Measurements from ENCODE around the gene SF3B1. TPM values are rescaled to one million over a fixed set of nuclear protein-coding genes. Genes with fewer than 3 reads are reported as not detected.
"Not testable (repeated sequence)": the region's sequence is repeated elsewhere in the genome, so short reads cannot be mapped to it uniquely, and the experiment has no call there.

Gene SF3B1
- total RNA-seq, 2 experiments from 2014 or later, result 235 to 248 TPM

DNA sequence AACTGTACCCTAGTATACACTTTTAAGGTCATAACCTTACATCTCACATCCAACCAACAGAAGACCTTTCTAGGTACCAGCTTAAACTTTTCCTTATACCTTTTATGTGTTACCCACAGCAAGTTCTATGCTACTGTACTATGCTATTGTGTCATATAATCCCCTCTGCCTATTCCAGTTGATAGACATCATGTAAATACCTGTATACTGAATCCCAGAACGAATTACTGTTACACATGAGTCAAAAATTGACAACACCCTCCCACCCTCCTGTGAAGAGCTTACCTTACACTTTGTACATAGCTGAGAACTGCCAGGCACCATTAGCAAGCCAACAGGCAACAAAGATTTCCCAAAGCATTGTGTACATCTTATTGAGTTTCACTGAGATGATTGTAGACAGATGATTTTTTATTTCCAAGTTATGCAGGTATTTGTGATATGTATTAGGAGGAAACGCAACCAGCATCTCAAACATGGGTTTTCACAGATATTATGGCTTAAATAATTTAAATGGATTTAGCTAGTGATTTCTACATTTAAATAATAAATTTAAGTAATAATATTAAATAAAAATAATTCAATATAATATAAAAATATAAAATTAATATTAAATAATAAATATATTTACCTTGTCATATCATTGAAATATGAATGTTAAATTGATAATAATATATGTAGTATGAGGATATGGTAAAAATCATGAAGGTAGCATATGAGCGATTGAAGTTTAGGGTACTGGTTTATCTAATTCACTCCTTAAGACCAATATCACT lies 81.2 kb downstream of the SF3B1 start:
- H3K4me1 Mint-ChIP-seq (ENCODE audit: low read depth), result peaks cover 21% of the 10 kb centered on the region
- H3K36me3 Mint-ChIP-seq (ENCODE audit: low read depth), result no peaks in the 10 kb centered on the region
- no peak for DNase-seq
- CTCF ChIA-PET, result interaction anchor here (0.7 kb wide), 1 partner anchor 11 kb away, joined by 4 read pairs; no protein-coding TSS in a partner anchor
- intact Hi-C loops (cut with micrococcal nuclease), result no loop called here
- H3K27me3 Mint-ChIP-seq (ENCODE audit: low read depth), result no peaks in the 10 kb centered on the region
- no peaks in the 10 kb centered on the region for H3K9me3 Mint-ChIP-seq
- no peak overlapping the region for H3K4me3 Mint-ChIP-seq
- no peak overlapping the region for H3K27ac Mint-ChIP-seq

DNA sequence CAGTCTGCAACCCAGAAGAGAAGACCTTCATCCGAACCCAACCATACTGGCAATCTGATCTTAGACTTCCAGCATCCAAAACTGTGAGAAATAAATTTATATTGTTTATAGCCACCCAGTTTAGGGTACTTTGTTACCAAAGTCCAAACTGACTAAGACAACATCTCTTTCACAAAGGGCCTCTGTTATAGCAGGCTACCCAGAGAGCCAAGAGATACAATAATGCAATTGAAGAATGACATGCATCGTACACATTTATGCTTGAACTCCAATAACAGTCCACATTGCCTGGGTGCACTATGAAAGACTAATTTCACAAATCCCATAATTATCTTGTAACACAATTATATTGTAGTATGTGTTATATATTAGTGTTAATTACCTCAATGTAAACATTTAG lies 85.1 kb downstream of the SF3B1 start:
- H3K27ac Mint-ChIP-seq, result no peak overlapping the region
- no peak for DNase-seq
- H3K4me3 Mint-ChIP-seq, result no peak overlapping the region
- peaks cover 8% of the 10 kb centered on the region for H3K4me1 Mint-ChIP-seq (ENCODE audit: low read depth)
- no peaks in the 10 kb centered on the region for H3K27me3 Mint-ChIP-seq (ENCODE audit: low read depth)
- CTCF ChIA-PET, result interaction anchor here (0.6 kb wide), 2 partner anchors 10 to 236 kb away, joined by 3 to 4 read pairs; no protein-coding TSS in a partner anchor
- no peaks in the 10 kb centered on the region for H3K36me3 Mint-ChIP-seq (ENCODE audit: low read depth)
- intact Hi-C loops (cut with micrococcal nuclease), result no loop called here
- H3K9me3 Mint-ChIP-seq, result no peaks in the 10 kb centered on the region

DNA sequence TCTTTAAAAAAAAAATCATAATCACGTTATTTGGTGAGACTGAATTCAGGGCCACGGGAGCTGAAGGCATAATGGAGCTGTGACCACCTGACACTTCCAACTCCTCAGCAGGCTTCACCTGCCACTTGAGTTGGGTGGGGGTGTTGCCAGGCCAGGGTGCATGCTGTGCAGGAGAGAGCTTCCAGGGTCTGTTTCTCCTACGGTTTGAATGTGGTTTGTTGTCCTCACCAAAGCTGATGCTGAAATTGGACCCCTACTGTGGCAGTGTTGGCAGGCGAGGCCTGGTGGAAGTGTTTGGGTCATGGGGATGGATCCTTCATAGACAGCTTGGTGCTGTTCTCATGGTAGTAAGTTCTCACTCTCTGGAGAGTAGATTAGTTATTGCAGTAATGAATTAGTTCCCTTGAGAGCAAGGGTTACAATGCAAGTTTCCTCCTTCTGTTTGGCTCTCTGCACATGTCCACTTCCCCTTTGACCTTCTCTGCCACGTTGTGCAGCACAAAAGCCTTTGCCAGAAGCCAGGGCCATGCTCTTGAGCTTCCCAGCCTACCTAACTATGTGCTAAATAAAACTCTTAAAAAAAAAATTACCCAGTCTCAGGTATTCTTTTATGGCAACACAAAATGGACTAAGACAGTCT lies 86.0 kb downstream of the SF3B1 start:
- intact Hi-C loops (cut with micrococcal nuclease), result no loop called here
- Mint-ChIP-seq H3K9me3 (no peaks in the 10 kb centered on the region), H3K4me3 (no peak overlapping the region), H3K27ac (no peak overlapping the region), H3K4me1 (ENCODE audit: low read depth) (peaks cover 8% of the 10 kb centered on the region), H3K27me3 (ENCODE audit: low read depth) (no peaks in the 10 kb centered on the region), H3K36me3 (ENCODE audit: low read depth) (no peaks in the 10 kb centered on the region)
- CTCF ChIA-PET, result interaction anchor here (0.9 kb wide), 1 partner anchor 10 kb away, joined by 6 read pairs; no protein-coding TSS in a partner anchor
- DNase-seq, result no peak

DNA sequence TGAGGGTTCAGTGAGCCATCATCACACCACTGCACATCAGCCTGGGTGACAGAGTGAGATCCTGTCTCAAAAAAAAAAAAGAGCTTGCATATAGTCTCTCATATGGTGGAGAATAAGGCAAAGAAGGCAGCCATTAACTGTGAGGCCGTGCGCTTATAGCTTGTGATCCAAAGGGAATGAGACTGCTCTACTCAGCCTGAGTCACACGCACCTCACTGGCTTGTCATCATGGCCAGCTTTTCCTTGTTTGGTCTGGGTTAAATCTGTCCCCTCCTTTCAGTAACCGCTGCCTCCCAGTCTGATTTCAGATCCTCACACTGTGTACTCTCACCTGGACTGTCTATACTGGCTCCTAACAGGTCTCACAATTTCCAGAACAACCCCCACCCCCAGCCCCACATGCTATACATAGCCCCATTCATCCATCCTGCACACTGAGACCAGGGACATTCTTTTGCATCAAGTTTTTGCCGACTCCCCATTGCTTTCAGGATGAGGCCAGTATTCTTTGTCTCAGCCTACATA lies 88.9 kb downstream of the SF3B1 start:
- intact Hi-C loops (cut with micrococcal nuclease), result no loop called here
- Mint-ChIP-seq H3K27ac (no peak overlapping the region), H3K4me3 (no peak overlapping the region), H3K27me3 (ENCODE audit: low read depth) (no peaks in the 10 kb centered on the region), H3K36me3 (ENCODE audit: low read depth) (no peaks in the 10 kb centered on the region), H3K9me3 (no peaks in the 10 kb centered on the region), H3K4me1 (ENCODE audit: low read depth) (peaks cover 8% of the 10 kb centered on the region)
- DNase-seq, result no peak
- CTCF ChIA-PET, result interaction anchor here (1.1 kb wide), 1 partner anchor 233 kb away, joined by 4 read pairs; no protein-coding TSS in a partner anchor

DNA sequence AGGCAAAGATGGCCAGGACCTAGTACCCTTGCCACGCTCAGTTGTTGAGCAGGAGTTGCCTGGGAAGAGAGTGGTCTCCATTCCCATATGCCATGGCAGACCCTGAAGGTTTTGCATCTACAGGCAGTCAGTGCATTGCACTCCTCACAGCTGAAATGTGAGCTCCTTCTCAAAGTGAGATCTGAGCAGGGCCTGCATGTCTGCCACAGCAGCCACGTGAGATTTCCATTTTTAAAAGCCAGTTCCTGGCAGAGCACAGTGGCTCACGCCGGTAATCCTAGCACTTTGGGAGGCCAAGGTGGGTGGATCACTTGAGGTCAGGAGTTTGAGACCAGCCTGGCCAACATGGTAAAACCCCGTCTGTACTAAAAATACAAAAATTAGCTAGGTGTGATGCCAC lies 90.9 kb downstream of the SF3B1 start:
- intact Hi-C loops (cut with micrococcal nuclease); H3K4me3 Mint-ChIP-seq; H3K9me3 Mint-ChIP-seq; DNase-seq; H3K36me3 Mint-ChIP-seq (ENCODE audit: low read depth); H3K27me3 Mint-ChIP-seq (ENCODE audit: low read depth); H3K27ac Mint-ChIP-seq: not testable (repeated sequence)
- H3K4me1 Mint-ChIP-seq (ENCODE audit: low read depth), result peaks cover 12% of the 10 kb centered on the region
- CTCF ChIA-PET, result interaction anchor here (0.6 to 1.3 kb wide), 4 partner anchors 11 to 234 kb away, joined by 3 to 4 read pairs (median 3); no protein-coding TSS in a partner anchor

- no peaks in the 10 kb centered on the region for H3K27me3 Mint-ChIP-seq (ENCODE audit: low read depth)
- H3K36me3 Mint-ChIP-seq (ENCODE audit: low read depth), result peaks cover 2% of the 10 kb centered on the region
- no peak for DNase-seq
- CTCF ChIA-PET, result interaction anchor here (0.6 kb wide), 1 partner anchor 320 kb away, joined by 3 read pairs; no protein-coding TSS in a partner anchor
- intact Hi-C loops (cut with micrococcal nuclease), result no loop called here
- H3K9me3 Mint-ChIP-seq, result no peaks in the 10 kb centered on the region
- H3K4me1 Mint-ChIP-seq (ENCODE audit: low read depth), result peaks cover 16% of the 10 kb centered on the region
- no peak overlapping the region for H3K4me3 Mint-ChIP-seq
- no peak overlapping the region for H3K27ac Mint-ChIP-seq
Observed at GRCh38 chr2:197340591-197340990, 94.2 kb downstream of the SF3B1 start.

Other genes starting within 250 kb of the SF3B1 start
- 100 to 1,000 TPM in 1 of 2 experiments, 10 to 100 TPM in 1; 87.8 to 101 TPM for gene ANKRD44, start 124.2 kb downstream of the SF3B1 start, total RNA-seq
- 10 to 100 TPM; 17.5 to 17.8 TPM for gene COQ10B, start 18.5 kb upstream of the SF3B1 start, total RNA-seq
- gene HSPD1, start 64.8 kb upstream of the SF3B1 start, total RNA-seq, result 1,000 to 10,000 TPM; 1,191 to 1,210 TPM
- 100 to 1,000 TPM; 294 to 310 TPM for gene HSPE1, start 65.4 kb upstream of the SF3B1 start, total RNA-seq
- 10 to 100 TPM; 10.7 to 14.1 TPM for gene MOB4, start 81.0 kb upstream of the SF3B1 start, total RNA-seq
- gene RFTN2, start 240.6 kb upstream of the SF3B1 start, total RNA-seq, result not detected

Data from activated naive CD4-positive, alpha-beta T cell treated with anti-CD3 and anti-CD28 coated beads for 36 hours (primary cell).